Keratinocyte (primary cell): ENCODE results near the gene PRPF6. TPM values are rescaled to one million over a fixed set of nuclear protein-coding genes. Genes with fewer than 3 reads are reported as not detected.

ENCODE experiments used
- DNase-seq: peaks from one replicate; pipeline ENCODE4 v3.0.0-alpha.2; 2011; ENCODE audit warnings: low read depth, missing footprints, low spot score
- FAIRE-seq: peaks from 2 replicates; lab custom pipeline; 2011; peaks lifted over from hg19 to GRCh38; lab: Jason Lieb, UNC
- H2AFZ ChIP-seq: 2 replicates; pipeline ENCODE4 v1.6.0; 2012; ENCODE audit warnings: low read length, control low read depth, inconsistent platforms; ENCODE audit not compliant: control insufficient read depth
- H3K27ac ChIP-seq: 2 replicates; pipeline ENCODE4 v1.5.1; 2011; ENCODE audit warnings: low read length; ENCODE audit not compliant: control insufficient read depth, insufficient read depth
- H3K27me3 ChIP-seq: 3 replicates; pipeline ENCODE4 v1.6.0; 2011; ENCODE audit warnings: low read length; ENCODE audit not compliant: control insufficient read depth, insufficient read depth; ENCODE audit errors: extremely low read depth
- H3K36me3 ChIP-seq, 2 experiments: 2 replicates in 1 of 2; 3 replicates in 1 of 2; pipeline ENCODE4 v1.5.1; 2011; ENCODE audit warnings: low read length in 2 of 2, mild to moderate bottlenecking in 1 of 2; ENCODE audit not compliant: control insufficient read depth in 2 of 2, insufficient read depth in 2 of 2; ENCODE audit errors: extremely low read depth in 1 of 2
- H3K4me1 ChIP-seq: 3 replicates; pipeline ENCODE4 v1.5.1; 2011; ENCODE audit warnings: low read length; ENCODE audit not compliant: control insufficient read depth, insufficient read depth; ENCODE audit errors: extremely low read depth
- H3K4me2 ChIP-seq: 3 replicates; pipeline ENCODE4 v1.6.0; 2011; ENCODE audit warnings: low read depth, low read length; ENCODE audit not compliant: control insufficient read depth, insufficient read depth; ENCODE audit errors: extremely low read depth
- H3K4me3 ChIP-seq, 3 experiments: fragments of 200-600 bp in 1 of 3; sonication (generic) in 1 of 3; 2 replicates in 2 of 3; 3 replicates in 1 of 3; pipeline ENCODE4 v1.5.1; 2011 to 2016; ENCODE audit warnings: low read length in 3 of 3, mild to moderate bottlenecking in 3 of 3, control low read depth in 2 of 3, inconsistent platforms in 1 of 3, low read depth in 1 of 3, mixed read lengths in 1 of 3, mixed run types in 1 of 3, moderate library complexity in 1 of 3; ENCODE audit not compliant: control insufficient read depth in 2 of 3, insufficient read depth in 2 of 3; ENCODE audit errors: extremely low read depth in 1 of 3
- H3K79me2 ChIP-seq: 2 replicates; pipeline ENCODE4 v1.6.0; 2012; ENCODE audit warnings: low read length; ENCODE audit not compliant: control insufficient read depth, insufficient read depth
- H3K9ac ChIP-seq: 3 replicates; pipeline ENCODE4 v1.6.0; 2011; ENCODE audit warnings: low read length; ENCODE audit not compliant: control insufficient read depth, insufficient read depth; ENCODE audit errors: extremely low read depth
- H3K9me1 ChIP-seq: 3 replicates; pipeline ENCODE4 v1.6.0; 2011; ENCODE audit warnings: low read length; ENCODE audit not compliant: control insufficient read depth, insufficient read depth; ENCODE audit errors: extremely low read depth
- H3K9me3 ChIP-seq: 2 replicates; pipeline ENCODE4 v1.5.1; 2012; ENCODE audit warnings: low read depth, low read length; ENCODE audit not compliant: control insufficient read depth
- H4K20me1 ChIP-seq: 3 replicates; pipeline ENCODE4 v1.6.0; 2011; ENCODE audit warnings: low read length; ENCODE audit not compliant: control insufficient read depth, insufficient read depth; ENCODE audit errors: extremely low read depth
- EZH2 ChIP-seq: IDR thresholded peaks from one replicate; pipeline ENCODE4 v1.6.1; 2012; ENCODE audit warnings: inconsistent platforms, mild to moderate bottlenecking, low read length, moderate library complexity
- dilution Hi-C: fragments of 300-500 bp; cut with MboI; formaldehyde crosslinking; loops from one replicate; pipeline ENCODE4 v1.7.0; 2020; ENCODE audit warnings: low sequenced_read_pairs; ENCODE audit not compliant: extremely low pct_ligation_motif_present
- polyA plus RNA-seq, 5 experiments: library from polyadenylated mRNA; depleted of rRNA in 3 of 5; stranded (reverse) in 3 of 5; stranded (forward) in 1 of 5; unstranded in 1 of 5; fragments of >200 nt; gene quantifications; 1 replicate in 1 of 5; 2 replicates in 3 of 5; 3 replicates in 1 of 5; pipeline versions ENCODE4 v1.2.1 to v1.2.3, GENCODE V29; 2011 to 2012; ENCODE audit warnings: missing spikeins in 2 of 5, low read depth in 1 of 5, low replicate concordance in 1 of 5
- TF ChIP-seq, protein P1 (sequence below), 3 experiments: IDR thresholded peaks in 1 of 3; conservative IDR thresholded peaks in 1 of 3; optimal IDR thresholded peaks in 1 of 3; 2 replicates in 2 of 3; 3 replicates in 1 of 3; pipeline versions ENCODE3 to v1.5.1; 2011; ENCODE audit warnings: low read length in 3 of 3, mild to moderate bottlenecking in 3 of 3, moderate library complexity in 2 of 3, control low read depth in 1 of 3, inconsistent platforms in 1 of 3; ENCODE audit not compliant: insufficient read depth in 2 of 3; ENCODE audit errors: extremely low read depth in 1 of 3

Gene PRPF6
- polyA plus RNA-seq, 1 donor (not counting 4 experiments of a cell fraction or from before 2014, with no cell fraction given), result 30.5 TPM

GRCh38 chr20:63979557-63980316 is 1.2 kb upstream of the PRPF6 start, which contains the start of gene SAMD10:
Gene SAMD10 (minus strand): TSS chr20:63979642. CDS start chr20:63979467, 175 bp downstream.
- no peak for DNase-seq
- Histone ChIP-seq H3K4me3 (peak within 1 kb of the TSS; percentile 89 to 94 (median 91)), H4K20me1 (no peaks in the 10 kb centered on the region), H3K36me3 (peaks cover 4 to 12% of the 10 kb centered on the region in 2 experiments), H2AFZ (peak within 1 kb of the TSS; percentile 72), H3K9me3 (no peaks in the 10 kb centered on the region), H3K27ac (peak within 1 kb of the TSS; percentile 91), H3K9ac (peak within 1 kb of the TSS; percentile 80), H3K27me3 (no peaks in the 10 kb centered on the region), H3K4me2 (peak within 1 kb of the TSS; percentile 96), H3K9me1 (no peaks in the 10 kb centered on the region), H3K4me1 (peaks cover 29% of the 10 kb centered on the region), H3K79me2 (peaks cover 20% of the 10 kb centered on the region)
- dilution Hi-C loops, result no loop called here
- TF ChIP-seq EZH2, result no peak
- TF ChIP-seq, protein P1, sequence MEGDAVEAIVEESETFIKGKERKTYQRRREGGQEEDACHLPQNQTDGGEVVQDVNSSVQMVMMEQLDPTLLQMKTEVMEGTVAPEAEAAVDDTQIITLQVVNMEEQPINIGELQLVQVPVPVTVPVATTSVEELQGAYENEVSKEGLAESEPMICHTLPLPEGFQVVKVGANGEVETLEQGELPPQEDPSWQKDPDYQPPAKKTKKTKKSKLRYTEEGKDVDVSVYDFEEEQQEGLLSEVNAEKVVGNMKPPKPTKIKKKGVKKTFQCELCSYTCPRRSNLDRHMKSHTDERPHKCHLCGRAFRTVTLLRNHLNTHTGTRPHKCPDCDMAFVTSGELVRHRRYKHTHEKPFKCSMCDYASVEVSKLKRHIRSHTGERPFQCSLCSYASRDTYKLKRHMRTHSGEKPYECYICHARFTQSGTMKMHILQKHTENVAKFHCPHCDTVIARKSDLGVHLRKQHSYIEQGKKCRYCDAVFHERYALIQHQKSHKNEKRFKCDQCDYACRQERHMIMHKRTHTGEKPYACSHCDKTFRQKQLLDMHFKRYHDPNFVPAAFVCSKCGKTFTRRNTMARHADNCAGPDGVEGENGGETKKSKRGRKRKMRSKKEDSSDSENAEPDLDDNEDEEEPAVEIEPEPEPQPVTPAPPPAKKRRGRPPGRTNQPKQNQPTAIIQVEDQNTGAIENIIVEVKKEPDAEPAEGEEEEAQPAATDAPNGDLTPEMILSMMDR (optimal IDR thresholded peaks at IDR 0.05 in 1 of 3, IDR thresholded peaks at IDR 0.05 in 1 of 3, conservative IDR thresholded peaks at IDR 0.05 in 1 of 3; ENCODE audit: extremely low read depth in 1 of 3, insufficient read depth in 2 of 3, low read length in 3 of 3), result no peak
- FAIRE-seq, result no peak

DNA sequence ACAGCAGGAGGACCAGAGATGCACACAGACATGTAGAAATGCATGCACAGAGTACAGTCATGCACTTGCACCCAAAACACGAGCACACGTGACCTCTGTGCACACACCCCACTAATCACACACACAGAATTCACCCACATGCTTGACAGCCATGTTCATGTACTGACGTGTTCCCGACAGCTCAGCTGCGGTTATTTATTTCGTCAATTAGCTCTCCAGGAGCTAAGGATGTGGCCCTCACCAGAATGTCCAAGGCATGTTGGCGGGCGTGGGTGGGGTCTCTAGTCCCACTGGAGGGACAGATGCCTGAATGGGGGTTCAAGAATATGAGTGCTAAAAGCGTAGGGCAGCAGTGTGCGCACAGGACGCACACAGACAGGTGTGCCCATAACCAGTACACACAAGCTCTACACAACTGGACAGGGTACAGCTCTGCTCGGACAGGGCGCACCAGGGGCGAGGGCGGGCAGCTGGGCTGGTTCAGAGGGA is 571 bp upstream of the PRPF6 start:
- peak overlapping the region; percentile 91 for H3K27ac ChIP-seq
- peak overlapping the region; percentile 89 to 94 (median 91) for H3K4me3 ChIP-seq
- H3K4me2 ChIP-seq, result peak overlapping the region; percentile 96
- peaks cover 29% of the 10 kb centered on the region for H3K4me1 ChIP-seq
- no peaks in the 10 kb centered on the region for H3K27me3 ChIP-seq
- H3K36me3 ChIP-seq, result peaks cover 8 to 18% of the 10 kb centered on the region in 2 experiments
- no peaks in the 10 kb centered on the region for H4K20me1 ChIP-seq
- dilution Hi-C loops, result no loop called here
- H3K79me2 ChIP-seq, result peaks cover 20% of the 10 kb centered on the region
- no peaks in the 10 kb centered on the region for H3K9me3 ChIP-seq
- H3K9me1 ChIP-seq, result no peaks in the 10 kb centered on the region
- H2AFZ ChIP-seq, result peak overlapping the region; percentile 72
- FAIRE-seq (peak; percentile 67), DNase-seq (peak; percentile 81)
- TF ChIP-seq, protein P1 (optimal IDR thresholded peaks at IDR 0.05 in 1 of 3, IDR thresholded peaks at IDR 0.05 in 1 of 3, conservative IDR thresholded peaks at IDR 0.05 in 1 of 3; ENCODE audit: extremely low read depth in 1 of 3, insufficient read depth in 2 of 3, low read length in 3 of 3), result no peak
- no peak for TF ChIP-seq EZH2
- peak overlapping the region; percentile 80 for H3K9ac ChIP-seq
